ENCODE results near the gene SMPDL3A. TPM values are rescaled to one million over a fixed set of nuclear protein-coding genes. Genes with fewer than 3 reads are reported as not detected.

The SMPDL3A gene
- total RNA-seq, 1 experiment from 2014 or later, result 0.59 TPM

DNA sequence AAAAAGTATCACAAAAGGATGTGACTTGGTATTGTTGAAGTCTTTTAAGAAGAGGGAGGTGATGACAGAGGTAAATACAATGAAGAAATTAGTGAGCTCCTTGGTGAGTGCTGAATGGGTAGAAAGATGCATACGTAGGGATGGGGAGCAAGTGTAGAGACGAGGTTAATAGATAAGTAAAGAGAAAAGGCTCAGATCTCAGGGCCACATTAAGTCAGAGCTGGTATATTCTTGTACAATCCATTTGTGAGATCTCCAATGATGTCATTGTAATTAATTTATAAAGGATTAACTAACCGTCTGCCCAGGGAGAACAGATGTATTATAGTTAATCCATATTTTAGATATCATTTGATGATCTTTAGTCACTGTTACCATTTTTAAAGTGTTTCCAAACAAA is 43.4 kb downstream of the SMPDL3A start:
- no peak overlapping the region for H3K18ac ChIP-seq (ENCODE audit: insufficient read length, low read depth, low read length)
- TF ChIP-seq, protein P1, sequence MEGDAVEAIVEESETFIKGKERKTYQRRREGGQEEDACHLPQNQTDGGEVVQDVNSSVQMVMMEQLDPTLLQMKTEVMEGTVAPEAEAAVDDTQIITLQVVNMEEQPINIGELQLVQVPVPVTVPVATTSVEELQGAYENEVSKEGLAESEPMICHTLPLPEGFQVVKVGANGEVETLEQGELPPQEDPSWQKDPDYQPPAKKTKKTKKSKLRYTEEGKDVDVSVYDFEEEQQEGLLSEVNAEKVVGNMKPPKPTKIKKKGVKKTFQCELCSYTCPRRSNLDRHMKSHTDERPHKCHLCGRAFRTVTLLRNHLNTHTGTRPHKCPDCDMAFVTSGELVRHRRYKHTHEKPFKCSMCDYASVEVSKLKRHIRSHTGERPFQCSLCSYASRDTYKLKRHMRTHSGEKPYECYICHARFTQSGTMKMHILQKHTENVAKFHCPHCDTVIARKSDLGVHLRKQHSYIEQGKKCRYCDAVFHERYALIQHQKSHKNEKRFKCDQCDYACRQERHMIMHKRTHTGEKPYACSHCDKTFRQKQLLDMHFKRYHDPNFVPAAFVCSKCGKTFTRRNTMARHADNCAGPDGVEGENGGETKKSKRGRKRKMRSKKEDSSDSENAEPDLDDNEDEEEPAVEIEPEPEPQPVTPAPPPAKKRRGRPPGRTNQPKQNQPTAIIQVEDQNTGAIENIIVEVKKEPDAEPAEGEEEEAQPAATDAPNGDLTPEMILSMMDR (conservative IDR thresholded peaks at IDR 0.05), result no peak
- peaks cover 3% of the 10 kb centered on the region; the same call in 1 of the 2 replicates for H3K4me1 ChIP-seq (ENCODE audit: insufficient read depth, low read length)
- H3K14ac ChIP-seq (ENCODE audit: insufficient read depth, low read length), result no peak overlapping the region
- DNase-seq, result no peak
- H2BK15ac ChIP-seq (ENCODE audit: low read depth, low read length), result no peak overlapping the region
- H3K23ac ChIP-seq (ENCODE audit: insufficient read length, low read depth, low read length), result no peak overlapping the region
- no peak overlapping the region for H2BK12ac ChIP-seq (ENCODE audit: insufficient read length, low read depth, low read length)
- no peak overlapping the region for H2BK5ac ChIP-seq (ENCODE audit: insufficient read length, low read length)
- Mint-ChIP-seq H3K36me3 (ENCODE audit: insufficient read depth in 1 of 3, low read depth in 3 of 3) (no peaks in the 10 kb centered on the region), H3K4me1 (peaks cover 31 to 37% of the 10 kb centered on the region in 2 experiments), H3K27ac (no peak overlapping the region; a peak in 1 of 7 replicates), H3K27me3 (ENCODE audit: low read depth) (no peaks in the 10 kb centered on the region), H3K4me3 (no peak overlapping the region), H3K9me3 (no peaks in the 10 kb centered on the region)
- H3K9me3 ChIP-seq (ENCODE audit: control insufficient read depth, low read depth, low read length), result no peaks in the 10 kb centered on the region
- no peak overlapping the region for H2BK120ac ChIP-seq (ENCODE audit: low read depth, low read length, poor library complexity, severe bottlenecking)
- H4K20me1 ChIP-seq (ENCODE audit: control insufficient read depth, insufficient read depth, insufficient read length), result no peaks in the 10 kb centered on the region
- H3K4me2 ChIP-seq (ENCODE audit: insufficient read depth, insufficient read length, low read length), result no peak overlapping the region
- H3K4ac ChIP-seq (ENCODE audit: low read depth, low read length), result no peak overlapping the region
- no peaks in the 10 kb centered on the region for H3K79me1 ChIP-seq (ENCODE audit: insufficient read depth, low read depth, low read length, poor library complexity, severe bottlenecking)
- no peak overlapping the region for H4K5ac ChIP-seq (ENCODE audit: insufficient read length, low read depth, low read length)
- no peak overlapping the region for H4K8ac ChIP-seq (replicated peaks; ENCODE audit: insufficient read length, low read depth, low read length)
- no peaks in the 10 kb centered on the region for H3K27me3 ChIP-seq (ENCODE audit: insufficient read depth, low read length)
- H2AK5ac ChIP-seq (ENCODE audit: insufficient read length, low read length), result no peak overlapping the region
- no peaks in the 10 kb centered on the region for H3K23me2 ChIP-seq (ENCODE audit: insufficient read length, low read depth, low read length, poor library complexity, severe bottlenecking)
- no CpG with 5 or more reads among the region's 3 CpGs for WGBS (ENCODE audit: extremely low coverage, insufficient read length, low lambda C conversion rate)
- H3K9ac ChIP-seq (ENCODE audit: extremely low read depth, insufficient read length, low read length), result no peak overlapping the region
- H2BK20ac ChIP-seq (ENCODE audit: low read depth, low read length, poor library complexity, severe bottlenecking), result no peak overlapping the region
- no peak overlapping the region for H3K27ac ChIP-seq (ENCODE audit: insufficient read length, low read depth, low read length)
- no peak overlapping the region for H4K91ac ChIP-seq (ENCODE audit: insufficient read length, low read depth, low read length)
- no peak overlapping the region for H3T11ph ChIP-seq (ENCODE audit: low read length)
- no peak overlapping the region for H2AFZ ChIP-seq (ENCODE audit: low read length)
- H3K79me2 ChIP-seq (ENCODE audit: insufficient read depth, low read length), result no peaks in the 10 kb centered on the region
- no peak overlapping the region for H3K56ac ChIP-seq (ENCODE audit: insufficient read length, low read depth, low read length)
